GM23248 (cell line): ENCODE data around the gene ARSG. TPM values are rescaled to one million over a fixed set of nuclear protein-coding genes. Genes with fewer than 3 reads are reported as not detected.

Experiments used
- DNase-seq: peaks from one replicate; pipeline ENCODE4 v3.0.0-alpha.2; 2015
- H2AFZ ChIP-seq: fragments of 200-600 bp; sonication (generic); 2 replicates; pipeline ENCODE4 v1.6.1; 2016; ENCODE audit warnings: antibody characterized with exemption
- H3F3A ChIP-seq: fragments of 200-600 bp; sonication (generic); 2 replicates; pipeline ENCODE4 v1.6.1; 2016; ENCODE audit warnings: mild to moderate bottlenecking, antibody characterized with exemption, mixed run types; ENCODE audit not compliant: insufficient read depth
- H3K27ac ChIP-seq: fragments of 200-600 bp; sonication (generic); 2 replicates; pipeline ENCODE4 v1.5.1; 2016; ENCODE audit warnings: mild to moderate bottlenecking
- H3K27me3 ChIP-seq: fragments of 200-600 bp; sonication (generic); replicated peaks from 2 replicates; pipeline ENCODE4 v1.6.1; 2016; ENCODE audit warnings: mild to moderate bottlenecking; ENCODE audit not compliant: insufficient read depth
- H3K36me3 ChIP-seq: fragments of 200-600 bp; sonication (generic); 2 replicates; pipeline ENCODE4 v1.6.1; 2016; ENCODE audit warnings: low read depth, mild to moderate bottlenecking
- H3K4me1 ChIP-seq: fragments of 200-600 bp; sonication (generic); 2 replicates; pipeline ENCODE4 v1.6.1; 2016; ENCODE audit warnings: mild to moderate bottlenecking; ENCODE audit not compliant: insufficient read depth
- H3K4me2 ChIP-seq: fragments of 200-600 bp; sonication (generic); one replicate; pipeline ENCODE4 v1.6.1; 2016; ENCODE audit warnings: mild to moderate bottlenecking; ENCODE audit not compliant: unreplicated experiment
- H3K4me3 ChIP-seq: fragments of 200-600 bp; sonication (generic); 2 replicates; pipeline ENCODE4 v1.5.1; 2016; ENCODE audit warnings: mild to moderate bottlenecking
- H3K79me2 ChIP-seq: fragments of 200-600 bp; sonication (generic); 2 replicates; pipeline ENCODE4 v1.6.1; 2016; ENCODE audit warnings: mild to moderate bottlenecking; ENCODE audit not compliant: insufficient read depth
- H3K9ac ChIP-seq: fragments of 200-600 bp; sonication (generic); 2 replicates; pipeline ENCODE4 v1.6.1; 2016; ENCODE audit warnings: mild to moderate bottlenecking
- H3K9me2 ChIP-seq: fragments of 200-600 bp; sonication (generic); 2 replicates; pipeline ENCODE4 v1.6.1; 2016; ENCODE audit warnings: mixed run types, mild to moderate bottlenecking, moderate library complexity; ENCODE audit not compliant: insufficient read depth
- H3K9me3 ChIP-seq: fragments of 200-600 bp; sonication (generic); one replicate; pipeline ENCODE4 v1.6.1; 2017; ENCODE audit warnings: low read depth
- H4K20me1 ChIP-seq: fragments of 200-600 bp; sonication (generic); 2 replicates; pipeline ENCODE4 v1.6.0; 2016; ENCODE audit not compliant: insufficient read depth
- EZH2 ChIP-seq: fragments of 200-600 bp; sonication (generic); IDR thresholded peaks from 2 replicates; pipeline ENCODE4 v1.6.1; 2018; ENCODE audit warnings: antibody characterized with exemption, mild to moderate bottlenecking; ENCODE audit not compliant: insufficient read depth, poor library complexity, severe bottlenecking
- EZH2phosphoT487 ChIP-seq: fragments of 200-600 bp; sonication (generic); IDR thresholded peaks from 2 replicates; pipeline ENCODE4 v1.6.1; 2018; ENCODE audit warnings: antibody characterized with exemption, moderate library complexity, mild to moderate bottlenecking, low read depth; ENCODE audit not compliant: insufficient read depth
- WGBS, 2 experiments: methylation state at CpG; one replicate each; pipeline ENCODE4 v1.1.6; 2015 to 2017; ENCODE audit warnings: low lambda C conversion rate in 2 of 2, low coverage in 1 of 2; ENCODE audit errors: missing lambda C conversion rate in 2 of 2; 5-methylcytosine and 5-hydroxymethylcytosine counted together
- in situ Hi-C: fragments of 300-500 bp; cut with MboI; formaldehyde crosslinking; loops from 2 replicates; pipeline ENCODE4 v1.15.0; 2020
- polyA plus RNA-seq: library from polyadenylated mRNA; unstranded; fragments of >200 nt; fragmentation: Nextera tagmentation; extraction: Ambion mirVana; gene quantifications from 2 replicates; pipeline ENCODE4 v1.2.1, GENCODE V29; 2016
- total RNA-seq: library from RNA; depleted of rRNA; stranded (reverse); fragments of >200 nt; shearing (Covaris generic); gene quantifications from 2 replicates; pipeline ENCODE4 v1.2.3, GENCODE V29; 2014

Gene ARSG
- total and polyA plus RNA-seq, 2 experiments from 2014 or later: 2.8 to 5.6 TPM

GRCh38 chr17:68435361-68435760 lies 144.1 kb downstream of the ARSG start:
- Histone ChIP-seq H3K9ac (no peak overlapping the region), H3K79me2 (no peaks in the 10 kb centered on the region), H2AFZ (no peak overlapping the region), H3K27ac (no peak overlapping the region), H3K27me3 (no peaks in the 10 kb centered on the region), H4K20me1 (no peaks in the 10 kb centered on the region), H3F3A (peaks cover 17% of the 10 kb centered on the region; the same call in 1 of the 2 replicates), H3K4me2 (no peak overlapping the region), H3K9me2 (no peaks in the 10 kb centered on the region), H3K9me3 (no peaks in the 10 kb centered on the region), H3K4me3 (no peak overlapping the region), H3K4me1 (peaks cover 13% of the 10 kb centered on the region), H3K36me3 (peaks cover 41% of the 10 kb centered on the region)
- TF ChIP-seq EZH2phosphoT487 (no peak), EZH2 (no peak)
- in situ Hi-C loops: no loop called here
- WGBS, 2 experiments: 91 to 92% methylated on average over 6 of the region's 6 CpGs
- DNase-seq: no peak

DNA sequence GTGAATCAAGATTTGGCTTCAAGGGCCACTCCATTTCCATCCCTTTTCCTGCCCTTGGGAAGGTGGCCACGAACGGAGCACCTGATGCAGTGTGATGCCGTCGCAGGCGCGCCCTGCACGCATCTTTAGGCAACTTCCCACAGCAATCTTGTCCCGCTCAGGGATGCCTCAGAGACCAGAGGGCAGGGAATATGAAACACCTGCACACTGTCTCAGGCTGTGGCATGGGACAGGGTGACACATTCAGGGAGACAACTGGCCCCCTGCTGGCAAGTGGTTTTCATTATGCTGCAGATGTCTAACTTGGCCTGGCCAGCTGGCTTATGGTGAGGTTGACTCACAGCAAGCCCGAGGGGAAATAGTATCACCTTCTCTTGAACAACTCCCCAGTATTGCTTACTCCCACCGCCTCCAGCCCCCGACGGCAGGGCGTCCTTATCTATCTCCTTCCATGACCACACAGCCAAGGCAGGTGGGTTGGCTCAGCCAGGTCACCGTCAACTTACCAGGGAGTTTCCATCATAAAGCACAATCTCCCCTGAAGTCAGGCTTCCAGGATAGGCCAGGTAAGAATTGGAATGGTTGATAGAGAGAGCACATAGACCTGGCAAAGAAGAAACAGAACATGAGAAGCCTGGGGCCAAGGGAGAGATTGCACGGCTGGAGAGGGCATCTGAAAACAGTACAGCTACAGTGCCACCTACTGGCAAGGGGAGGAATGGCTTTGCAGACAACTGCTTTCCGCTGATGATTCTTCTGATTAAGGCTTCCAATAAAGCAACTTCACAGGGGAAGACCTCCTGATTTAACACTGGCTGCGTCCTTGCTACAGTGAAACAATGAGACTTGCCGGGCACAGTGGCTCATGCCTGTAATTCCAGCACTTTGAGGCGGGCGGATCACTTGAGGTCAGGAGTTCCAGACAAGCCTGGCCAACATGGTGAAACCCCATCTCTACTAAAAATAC lies 144.9 kb downstream of the ARSG start:
- in situ Hi-C loops: no loop called here
- Histone ChIP-seq H3K9me3 (no peaks in the 10 kb centered on the region), H3K4me2 (no peak overlapping the region), H3K27ac (peak overlapping the region; percentile 80), H3K36me3 (peaks cover 41% of the 10 kb centered on the region), H3F3A (peaks cover 23% of the 10 kb centered on the region; the same call in 1 of the 2 replicates), H3K4me3 (no peak overlapping the region), H2AFZ (no peak overlapping the region), H3K79me2 (no peaks in the 10 kb centered on the region), H3K4me1 (peaks cover 13% of the 10 kb centered on the region), H3K27me3 (no peaks in the 10 kb centered on the region), H4K20me1 (no peaks in the 10 kb centered on the region), H3K9ac (peak overlapping the region; percentile 64), H3K9me2 (no peaks in the 10 kb centered on the region)
- 38 to 44% methylated on average over 20 of the region's 20 CpGs for WGBS, 2 experiments
- TF ChIP-seq EZH2: no peak
- no peak for TF ChIP-seq EZH2phosphoT487
- peak; percentile 92 for DNase-seq

DNA sequence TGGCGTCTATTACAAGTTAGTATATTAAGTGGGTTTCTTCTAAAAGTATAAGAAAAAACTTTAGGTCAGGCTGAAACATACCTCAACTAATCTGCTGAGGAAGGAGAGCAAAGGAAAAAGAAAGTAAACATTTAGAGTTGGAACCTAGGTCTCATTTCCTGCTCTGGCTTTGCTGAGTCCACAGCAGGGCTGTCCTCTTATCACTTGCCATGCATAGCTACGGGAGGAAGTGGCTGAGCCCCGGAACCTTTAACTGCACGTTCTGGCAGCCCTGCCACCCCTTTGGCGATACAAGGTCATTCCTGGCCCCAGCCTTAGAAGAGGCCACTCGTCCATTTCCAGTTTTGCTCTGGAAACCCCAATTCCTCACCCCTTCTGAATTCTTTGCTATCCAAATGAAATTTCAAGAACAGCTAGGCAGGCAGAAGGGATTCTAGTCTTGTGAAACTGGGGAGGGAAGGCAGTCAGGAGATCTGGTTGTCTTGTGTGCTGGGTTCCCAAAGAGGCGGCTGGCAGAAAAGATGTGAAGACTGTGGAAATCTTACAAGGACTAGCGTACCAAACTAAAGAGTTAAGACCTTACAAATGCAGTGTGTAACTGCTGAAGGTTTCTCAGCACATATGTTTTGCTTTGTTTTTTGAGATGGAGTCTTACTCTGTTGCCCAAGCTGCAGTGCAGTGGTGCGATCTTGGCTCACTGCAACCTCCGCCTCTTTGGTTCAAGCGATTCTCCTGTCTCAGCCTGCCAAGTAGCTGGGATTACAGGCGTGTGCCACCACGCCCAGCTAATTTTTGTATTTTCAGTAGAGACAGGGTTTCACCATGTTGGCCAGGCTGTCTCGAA lies 146.9 kb downstream of the ARSG start:
- Histone ChIP-seq H3K9ac (no peak overlapping the region), H3K4me2 (no peak overlapping the region), H3K27me3 (no peaks in the 10 kb centered on the region), H3F3A (peaks cover 21% of the 10 kb centered on the region; the same call in 1 of the 2 replicates), H3K36me3 (peaks cover 34% of the 10 kb centered on the region), H3K4me1 (peaks cover 13% of the 10 kb centered on the region), H3K9me2 (no peaks in the 10 kb centered on the region), H4K20me1 (no peaks in the 10 kb centered on the region), H3K79me2 (no peaks in the 10 kb centered on the region), H3K9me3 (no peaks in the 10 kb centered on the region), H3K27ac (no peak overlapping the region), H3K4me3 (no peak overlapping the region), H2AFZ (peak overlapping the region; percentile 43; the same call in 1 of the 2 replicates)
- WGBS, 2 experiments: 67 to 68% methylated on average over 14 of the region's 14 CpGs
- in situ Hi-C loops: no loop called here
- TF ChIP-seq EZH2phosphoT487: no peak
- no peak for TF ChIP-seq EZH2
- peak; percentile 17 for DNase-seq

GRCh38 chr17:68439656-68440290 lies 148.5 kb downstream of the ARSG start:
- no peak for TF ChIP-seq EZH2
- TF ChIP-seq EZH2phosphoT487: no peak
- 61 to 62% methylated on average over 8 of the region's 8 CpGs for WGBS, 2 experiments
- no peak overlapping the region for H3K4me3 ChIP-seq
- H2AFZ ChIP-seq: no peak overlapping the region
- peaks cover 25% of the 10 kb centered on the region for H3K4me1 ChIP-seq
- peaks cover 33% of the 10 kb centered on the region; the same call in 1 of the 2 replicates for H3F3A ChIP-seq
- DNase-seq: no peak
- H3K79me2 ChIP-seq: no peaks in the 10 kb centered on the region
- no peak overlapping the region for H3K27ac ChIP-seq
- no peaks in the 10 kb centered on the region for H3K9me2 ChIP-seq
- peaks cover 23% of the 10 kb centered on the region; the same call in 1 of the 2 replicates for H3K36me3 ChIP-seq
- H3K27me3 ChIP-seq: no peaks in the 10 kb centered on the region
- in situ Hi-C loops: no loop called here
- H3K4me2 ChIP-seq: no peak overlapping the region
- H3K9me3 ChIP-seq: no peaks in the 10 kb centered on the region
- no peak overlapping the region for H3K9ac ChIP-seq
- H4K20me1 ChIP-seq: no peaks in the 10 kb centered on the region
